ENCODE results near the gene AIDA.

Gene AIDA

GRCh38 chr1:222734740-222735139 lies 22.4 kb upstream of the AIDA start:
- DNase-seq (ENCODE audit: insufficient read length, low spot score) = no peak
- TF ChIP-seq CTCF (IDR thresholded peaks at IDR 0.05; ENCODE audit: insufficient read depth, missing control alignments) = no peak
- peak; percentile 16 for FAIRE-seq

- no peak for DNase-seq (ENCODE audit: insufficient read length, low spot score)
- no peak for TF ChIP-seq CTCF (IDR thresholded peaks at IDR 0.05; ENCODE audit: insufficient read depth, missing control alignments)
- FAIRE-seq = no peak
Observed at GRCh38 chr1:222732216-222733159, 20.2 kb upstream of the AIDA start.

DNA sequence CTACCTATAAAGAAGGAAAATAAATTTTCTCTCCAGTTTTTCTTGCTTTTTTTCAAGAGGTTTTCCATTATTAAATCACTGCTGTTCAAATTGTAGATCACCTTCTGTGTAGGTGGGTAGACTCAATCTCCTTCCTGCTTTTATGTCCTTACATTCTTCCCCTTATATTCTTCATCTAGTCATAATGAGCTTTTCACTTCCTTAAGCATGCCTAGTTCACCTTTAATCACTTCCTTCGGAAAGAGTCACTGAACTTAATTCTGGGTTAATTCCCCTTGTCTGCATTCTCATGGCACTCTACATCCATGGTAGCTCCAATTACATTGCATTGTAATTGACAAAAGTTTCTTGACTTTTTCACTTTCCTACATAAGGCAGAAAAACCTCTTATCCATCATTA lies 18.6 kb upstream of the AIDA start:
- peak; percentile 88 for FAIRE-seq
- no peak for DNase-seq (ENCODE audit: insufficient read length, low spot score)
- no peak for TF ChIP-seq CTCF (IDR thresholded peaks at IDR 0.05; ENCODE audit: insufficient read depth, missing control alignments)

DNA sequence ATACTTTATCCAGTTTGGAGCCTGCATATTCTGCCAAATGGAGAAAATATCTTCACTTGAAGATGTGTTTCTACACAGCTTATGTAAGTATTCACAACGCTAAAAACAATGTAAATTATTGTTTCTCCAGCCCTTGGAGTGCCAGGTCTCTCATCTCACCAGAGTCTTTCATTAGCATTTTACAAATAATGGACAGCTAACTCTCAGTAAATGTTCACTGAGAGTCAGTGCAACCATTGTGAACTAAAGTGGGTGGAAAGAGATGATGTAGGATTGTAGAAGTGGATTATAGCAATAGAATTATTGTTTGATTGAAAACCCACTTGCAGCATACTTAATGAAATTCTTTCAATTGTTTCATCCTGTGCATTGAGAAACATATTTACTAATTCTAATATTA lies 16.5 kb upstream of the AIDA start:
- DNase-seq (ENCODE audit: insufficient read length, low spot score) (no peak), FAIRE-seq (no peak)
- TF ChIP-seq CTCF (IDR thresholded peaks at IDR 0.05; ENCODE audit: insufficient read depth, missing control alignments) = no peak

- DNase-seq (ENCODE audit: insufficient read length, low spot score) = no peak
- no peak for FAIRE-seq
- TF ChIP-seq CTCF (IDR thresholded peaks at IDR 0.05; ENCODE audit: insufficient read depth, missing control alignments) = no peak
Observed at GRCh38 chr1:222716393-222716792, 4.1 kb upstream of the AIDA start.

DNA sequence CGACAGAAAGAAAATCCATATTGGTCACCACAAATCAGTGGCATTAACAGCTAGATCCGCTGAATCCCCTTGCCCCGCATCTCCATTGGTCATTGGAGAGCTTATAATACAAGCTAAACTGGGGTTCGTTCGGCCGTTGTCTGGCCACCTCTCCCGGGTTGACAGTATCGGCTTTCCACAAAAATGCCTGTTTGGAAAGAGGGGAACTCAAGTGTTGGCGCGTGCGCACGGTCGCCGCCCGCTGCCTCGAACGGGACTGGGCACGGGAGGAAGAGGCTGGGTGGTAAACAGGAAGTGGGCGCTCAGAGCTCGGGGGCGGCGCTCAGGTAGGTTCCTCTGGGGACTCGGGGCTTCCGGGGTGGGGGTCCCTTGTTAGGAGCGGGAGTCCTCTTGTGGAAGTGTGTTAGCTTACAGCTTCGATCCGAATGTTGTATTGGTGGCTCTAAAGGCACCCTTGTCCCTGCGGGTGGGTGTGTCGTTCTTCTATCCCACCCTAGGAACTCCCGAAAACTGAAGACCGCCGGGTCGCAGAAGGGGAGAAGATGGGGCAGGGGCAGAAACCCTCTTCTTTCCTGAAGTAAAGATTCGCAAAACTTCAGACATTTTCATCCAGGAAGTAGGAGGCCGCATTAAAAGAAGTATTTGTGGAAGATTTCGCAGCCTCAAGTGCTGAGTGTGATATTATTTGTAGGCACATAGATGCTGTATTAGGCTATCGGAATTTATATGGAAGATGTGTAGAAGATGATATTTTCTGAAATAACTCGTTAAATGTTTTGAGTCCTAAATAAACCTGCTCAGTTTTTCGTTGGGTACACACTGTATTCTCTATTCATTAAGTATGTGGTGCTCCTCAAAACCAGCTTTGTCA lies 1.0 kb upstream of the AIDA start:
- peak; percentile 5 for TF ChIP-seq CTCF (IDR thresholded peaks at IDR 0.05; ENCODE audit: insufficient read depth, missing control alignments)
- DNase-seq (ENCODE audit: insufficient read length, low spot score) (peak; percentile 81), FAIRE-seq (peak; percentile 70)
